Fibroblast of lung (primary cell): ENCODE data around the gene KCNIP3. TPM values are rescaled to one million over a fixed set of nuclear protein-coding genes. Genes with fewer than 3 reads are reported as not detected.

Source experiments
- DNase-seq, 2 donors: peaks; one replicate each; pipeline versions ENCODE4 v3.0.0 to v3.0.0-alpha.2; 2010; ENCODE audit warnings: low read depth in 2 of 2
- H2AFZ ChIP-seq: 2 replicates; pipeline ENCODE4 v1.5.1; 2012; ENCODE audit warnings: low read length, control low read depth, inconsistent platforms
- H3K27ac ChIP-seq: 2 replicates; pipeline ENCODE4 v1.5.1; 2011; ENCODE audit warnings: low read length, control low read depth; ENCODE audit not compliant: insufficient read depth
- H3K27me3 ChIP-seq: 2 replicates; pipeline ENCODE4 v1.5.1; 2011; ENCODE audit warnings: mild to moderate bottlenecking, low read length; ENCODE audit not compliant: control insufficient read depth, insufficient read depth
- H3K36me3 ChIP-seq: 2 replicates; pipeline ENCODE4 v1.5.1; 2011; ENCODE audit warnings: low read length; ENCODE audit not compliant: control insufficient read depth, insufficient read depth
- H3K4me1 ChIP-seq: 2 replicates; pipeline ENCODE4 v1.5.1; 2011; ENCODE audit warnings: low read length; ENCODE audit not compliant: control insufficient read depth, insufficient read depth; ENCODE audit errors: extremely low read depth
- H3K4me2 ChIP-seq: 2 replicates; pipeline ENCODE4 v1.5.1; 2011; ENCODE audit warnings: low read length, control low read depth; ENCODE audit not compliant: insufficient read depth; ENCODE audit errors: extremely low read depth
- H3K4me3 ChIP-seq, 4 experiments: fragments of 200-600 bp in 1 of 4; sonication (generic) in 1 of 4; replicated peaks in 1 of 4; 2 replicates each; pipeline ENCODE4 v1.5.1; 2011 to 2016; ENCODE audit warnings: low read length in 4 of 4, low read depth in 3 of 4, mild to moderate bottlenecking in 3 of 4, control low read depth in 2 of 4, inconsistent platforms in 1 of 4, mixed read lengths in 1 of 4; ENCODE audit not compliant: insufficient read depth in 1 of 4; ENCODE audit errors: control extremely low read depth in 1 of 4
- H3K79me2 ChIP-seq: 2 replicates; pipeline ENCODE4 v1.5.1; 2012; ENCODE audit warnings: mild to moderate bottlenecking, low read length, inconsistent platforms; ENCODE audit not compliant: control insufficient read depth, insufficient read depth
- H3K9ac ChIP-seq: 2 replicates; pipeline ENCODE4 v1.5.1; 2011; ENCODE audit warnings: mild to moderate bottlenecking, low read length, control low read depth; ENCODE audit not compliant: insufficient read depth
- H3K9me3 ChIP-seq: 2 replicates; pipeline ENCODE4 v1.5.1; 2012; ENCODE audit warnings: low read depth, low read length; ENCODE audit not compliant: control insufficient read depth, insufficient read depth
- H4K20me1 ChIP-seq: 2 replicates; pipeline ENCODE4 v1.5.1; 2011; ENCODE audit warnings: low read length; ENCODE audit not compliant: control insufficient read depth, insufficient read depth; ENCODE audit errors: extremely low read depth
- CTCF ChIP-seq, 2 donors: IDR thresholded peaks in 1 of 2; conservative IDR thresholded peaks in 1 of 2; 1 replicate in 1 of 2; 2 replicates in 1 of 2; pipeline ENCODE4 v1.5.1; 2011 to 2012; ENCODE audit warnings: low read length in 2 of 2, control low read depth in 1 of 2, inconsistent platforms in 1 of 2, low read depth in 1 of 2, mild to moderate bottlenecking in 1 of 2
- EZH2 ChIP-seq: IDR thresholded peaks from 2 replicates; pipeline ENCODE4 v1.5.1; 2012; ENCODE audit warnings: low read length, control low read depth, mild to moderate bottlenecking; ENCODE audit errors: missing control alignments
- polyA plus RNA-seq, 2 donors: library from polyadenylated mRNA; depleted of rRNA in 1 of 2; stranded (reverse) in 1 of 2; unstranded in 1 of 2; fragments of >200 nt; gene quantifications; 2 replicates each; pipeline ENCODE4 v1.2.1, GENCODE V29; 2011 to 2012; ENCODE audit warnings: missing spikeins in 1 of 2
- total RNA-seq: library from RNA; depleted of rRNA; stranded (reverse); fragments of >200 nt; gene quantifications from 2 replicates; pipeline ENCODE4 v1.2.1, GENCODE V29; 2014

The KCNIP3 gene
- total and polyA plus RNA-seq, 2 donors (not counting 1 experiment from before 2014, with no cell fraction given), result 0.32 to 1.7 TPM

- Histone ChIP-seq H3K27ac (no peak overlapping the region), H3K4me2 (no peak overlapping the region)
These were observed 16.4 kb downstream of the KCNIP3 start for GRCh38 chr2:95313296-95314131.

DNA sequence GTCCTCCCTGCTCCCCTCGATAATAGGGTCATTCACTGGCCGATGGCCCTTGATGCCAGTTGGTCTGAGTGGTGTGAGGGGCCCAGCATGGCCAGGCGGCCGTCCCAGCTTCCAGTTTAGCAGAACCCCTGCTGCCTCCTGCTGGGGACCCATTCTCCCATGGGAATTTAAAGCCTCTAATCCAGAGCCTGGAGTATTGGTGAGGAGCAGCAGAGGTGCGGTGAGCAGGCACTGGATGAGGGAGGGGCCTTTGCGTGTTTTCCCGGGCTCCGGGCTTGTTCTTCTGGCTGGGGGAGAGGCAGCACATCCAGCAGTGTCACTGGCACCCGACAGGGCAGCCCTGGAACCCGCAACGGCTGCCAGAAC is 17.4 kb downstream of the KCNIP3 start:
- H3K4me2 ChIP-seq, result no peak overlapping the region
- H3K9ac ChIP-seq, result no peak overlapping the region
- TF ChIP-seq EZH2, result no peak
- no peak for TF ChIP-seq CTCF (conservative IDR thresholded peaks at IDR 0.05 in 1 of 2, IDR thresholded peaks at IDR 0.05 in 1 of 2; ENCODE audit: low read depth in 1 of 2, low read length in 2 of 2)
- no peaks in the 10 kb centered on the region for H3K9me3 ChIP-seq
- no peaks in the 10 kb centered on the region for H3K79me2 ChIP-seq
- H3K27ac ChIP-seq, result no peak overlapping the region
- H3K4me1 ChIP-seq, result peaks cover 2% of the 10 kb centered on the region
- H4K20me1 ChIP-seq, result no peaks in the 10 kb centered on the region
- no peaks in the 10 kb centered on the region for H3K36me3 ChIP-seq
- no peak overlapping the region for H3K4me3 ChIP-seq
- no peak overlapping the region for H2AFZ ChIP-seq
- DNase-seq, result no peak
- no peaks in the 10 kb centered on the region for H3K27me3 ChIP-seq

More at GRCh38 chr2:95313296-95314131, 16.4 kb downstream of the KCNIP3 start:
- Histone ChIP-seq H4K20me1 (no peaks in the 10 kb centered on the region), H3K4me3 (no peak overlapping the region), H3K4me1 (peaks cover 2% of the 10 kb centered on the region), H3K9me3 (no peaks in the 10 kb centered on the region), H3K79me2 (no peaks in the 10 kb centered on the region), H2AFZ (no peak overlapping the region), H3K9ac (no peak overlapping the region), H3K27me3 (no peaks in the 10 kb centered on the region), H3K36me3 (no peaks in the 10 kb centered on the region)
- DNase-seq, result no peak
- TF ChIP-seq CTCF (conservative IDR thresholded peaks at IDR 0.05 in 1 of 2, IDR thresholded peaks at IDR 0.05 in 1 of 2; ENCODE audit: low read depth in 1 of 2, low read length in 2 of 2) (no peak), EZH2 (no peak)

- no peak overlapping the region for H2AFZ ChIP-seq
- H3K79me2 ChIP-seq, result no peaks in the 10 kb centered on the region
- no peaks in the 10 kb centered on the region for H3K27me3 ChIP-seq
- H4K20me1 ChIP-seq, result no peaks in the 10 kb centered on the region
- DNase-seq, result peak; percentile 36 to 50
- no peak overlapping the region for H3K4me2 ChIP-seq
- H3K27ac ChIP-seq, result no peak overlapping the region
- TF ChIP-seq EZH2 (no peak), CTCF (conservative IDR thresholded peaks at IDR 0.05 in 1 of 2, IDR thresholded peaks at IDR 0.05 in 1 of 2; ENCODE audit: low read depth in 1 of 2, low read length in 2 of 2) (peak; percentile 34 to 74)
- no peaks in the 10 kb centered on the region for H3K36me3 ChIP-seq
- peaks cover 2% of the 10 kb centered on the region for H3K4me1 ChIP-seq
- H3K4me3 ChIP-seq, result no peak overlapping the region
- no peaks in the 10 kb centered on the region for H3K9me3 ChIP-seq
- no peak overlapping the region for H3K9ac ChIP-seq
These were observed 17.9 kb downstream of the KCNIP3 start for GRCh38 chr2:95314964-95315611.
